ENCODE data around the gene RCAN2.

RCAN2 gene

GRCh38 chr6:46287681-46288080 is 203.6 kb downstream of the RCAN2 start:
- no peak overlapping the region for H3K27ac ChIP-seq
- no peak for TF ChIP-seq CTCF (conservative IDR thresholded peaks at IDR 0.05)

- TF ChIP-seq CTCF (conservative IDR thresholded peaks at IDR 0.05) = no peak
- H3K27ac ChIP-seq = no peak overlapping the region
Observed at GRCh38 chr6:46287043-46287442, 204.2 kb downstream of the RCAN2 start.

DNA sequence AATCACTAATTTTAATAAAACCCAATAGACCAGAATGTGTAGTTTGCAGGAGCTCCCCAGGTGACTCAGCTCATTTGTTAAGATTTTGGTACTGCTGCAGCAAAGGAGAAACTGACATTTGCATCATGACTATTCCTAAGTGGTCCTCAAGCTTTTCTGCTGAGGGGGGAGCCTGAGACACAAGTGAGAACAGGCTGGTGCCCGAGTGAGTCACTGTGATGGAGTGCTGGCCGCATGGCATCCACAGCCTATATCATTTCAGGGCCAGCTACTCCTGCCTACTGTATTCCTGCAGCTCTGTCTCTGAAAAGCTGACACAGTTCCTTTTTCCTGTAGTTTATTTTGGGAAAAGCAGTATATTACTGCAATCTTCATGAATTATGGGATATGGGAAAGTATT is 206.8 kb downstream of the RCAN2 start:
- TF ChIP-seq CTCF (conservative IDR thresholded peaks at IDR 0.05) = no peak
- no peak overlapping the region for H3K27ac ChIP-seq

- no peak for TF ChIP-seq CTCF (conservative IDR thresholded peaks at IDR 0.05)
- no peak overlapping the region for H3K27ac ChIP-seq
Observed at GRCh38 chr6:46281110-46281509, 210.1 kb downstream of the RCAN2 start.

GRCh38 chr6:46279874-46280273 is 211.4 kb downstream of the RCAN2 start:
- TF ChIP-seq CTCF (conservative IDR thresholded peaks at IDR 0.05) = no peak

DNA sequence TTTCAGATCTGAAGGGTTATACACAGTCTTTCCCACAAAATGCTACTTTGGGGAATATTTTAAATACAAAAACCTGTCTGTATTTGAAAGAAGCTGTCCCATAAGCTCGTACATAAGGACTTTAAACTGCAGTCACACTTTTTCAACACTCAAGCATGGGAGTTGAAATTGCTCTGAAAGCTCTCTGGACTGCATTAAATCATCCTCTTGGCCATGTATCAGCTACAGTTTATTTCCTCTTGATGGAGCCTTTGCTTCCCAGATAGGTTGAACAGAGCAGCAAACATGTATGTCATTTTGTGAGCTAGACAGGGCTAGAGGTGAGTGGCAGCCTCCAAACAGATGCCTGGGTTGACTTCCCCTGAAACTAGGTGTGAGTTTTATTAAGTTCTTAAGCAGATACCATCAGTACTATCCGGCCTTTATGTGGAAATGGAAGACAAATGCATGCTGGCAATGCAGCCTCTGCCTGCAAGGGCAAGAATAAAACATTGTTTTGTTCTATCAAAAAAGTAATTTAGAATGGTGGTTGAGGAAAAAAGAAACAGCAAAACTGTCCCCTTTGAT is 214.6 kb downstream of the RCAN2 start:
- H3K27ac ChIP-seq = no peak overlapping the region
- TF ChIP-seq CTCF (conservative IDR thresholded peaks at IDR 0.05) = no peak

More at GRCh38 chr6:46279874-46280273, 211.4 kb downstream of the RCAN2 start:
- H3K27ac ChIP-seq = no peak overlapping the region

DNA sequence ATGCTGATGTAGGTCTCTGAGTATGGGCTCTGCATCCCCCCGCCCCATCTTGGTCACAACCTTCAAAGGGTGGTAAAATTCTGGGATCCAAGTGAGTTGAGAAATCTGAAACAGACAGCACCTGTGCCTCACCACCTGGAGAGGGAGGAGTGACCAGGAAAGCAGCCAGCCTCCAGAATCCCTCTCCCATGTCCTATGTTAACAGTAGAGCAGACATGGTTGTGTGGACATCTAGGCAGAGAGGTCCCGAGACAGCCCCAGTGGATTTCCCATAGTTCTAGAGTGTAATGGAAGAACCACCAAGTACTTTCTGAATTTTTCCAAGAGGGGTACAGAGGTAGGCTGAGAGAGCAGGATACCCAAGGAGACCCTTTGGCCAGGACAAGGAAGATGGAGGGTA is 216.7 kb downstream of the RCAN2 start:
- no peak for TF ChIP-seq CTCF (conservative IDR thresholded peaks at IDR 0.05)
- H3K27ac ChIP-seq = no peak overlapping the region
